ENCODE results near the gene MINPP1. TPM values are rescaled to one million over a fixed set of nuclear protein-coding genes. Genes with fewer than 3 reads are reported as not detected.
A peak's percentile ranks its signal among the peaks of the same experiment; 100 is the strongest.

The MINPP1 gene
- polyA plus RNA-seq, 1 of the 3 experiments (the other 2 are of a cell fraction): 23.7 TPM

DNA sequence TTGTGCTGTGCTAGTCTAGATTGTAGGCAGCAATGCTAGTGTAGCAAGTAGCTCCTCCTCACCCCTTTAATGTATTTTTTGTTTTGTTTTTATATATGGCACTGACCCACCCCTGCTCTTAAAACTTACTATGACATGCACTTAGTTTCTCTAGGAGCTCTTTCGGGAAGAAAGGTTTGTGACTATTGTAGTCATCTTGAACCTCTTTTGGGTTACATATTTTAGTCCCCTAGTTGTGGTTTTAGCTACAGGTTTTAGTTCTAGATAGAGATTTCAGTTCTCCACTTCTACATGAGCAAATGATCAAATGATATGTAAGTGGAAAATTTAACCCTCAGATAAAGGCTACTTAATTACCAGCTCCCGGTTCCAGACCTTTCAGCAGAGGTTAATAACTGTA lies 14.9 kb downstream of the MINPP1 start:
- POLR2A ChIA-PET: interaction anchor here (0.9 kb wide), 2 partner anchors 14 to 15 kb away, joined by 3 to 4 read pairs; partner anchors contain the start of gene MINPP1
- Histone ChIP-seq H4K20me1 (ENCODE audit: insufficient read depth) (no peaks in the 10 kb centered on the region), H3K9ac (no peak overlapping the region), H3K36me3 (replicated peaks in 1 of 2; ENCODE audit: control insufficient read depth in 1 of 2, insufficient read depth in 2 of 2, low read length in 1 of 2) (peaks cover 49 to 67% of the 10 kb centered on the region in 2 experiments), H3K27ac (ENCODE audit: low read depth in 2 of 2, low read length in 1 of 2) (no peak overlapping the region), H3F3A (replicated peaks; ENCODE audit: insufficient read depth) (no peaks in the 10 kb centered on the region), H3K4me3 (ENCODE audit: low read depth in 2 of 2, low read length in 1 of 2) (no peak overlapping the region), H3K4me2 (no peak overlapping the region), H3K27me3 (ENCODE audit: insufficient read depth) (no peaks in the 10 kb centered on the region), H3K4me1 (ENCODE audit: control insufficient read depth in 1 of 2, insufficient read depth in 2 of 2, low read depth in 1 of 2, low read length in 1 of 2) (no peaks in the 10 kb centered on the region), H3K9me2 (no peaks in the 10 kb centered on the region), H3K79me2 (ENCODE audit: insufficient read depth) (no peaks in the 10 kb centered on the region), H3K9me3 (no peaks in the 10 kb centered on the region), H2AFZ (ENCODE audit: low read depth) (no peak overlapping the region)
- DNase-seq: no peak
- 95% methylated on average over 2 of the region's 2 CpGs for WGBS (ENCODE audit: low lambda C conversion rate)
- TF ChIP-seq RAD21 (IDR thresholded peaks at IDR 0.05; ENCODE audit: low read length) (no peak), JUND (IDR thresholded peaks at IDR 0.05) (no peak), SIN3A (IDR thresholded peaks at IDR 0.05; ENCODE audit: borderline replicate concordance, low read depth, low read length) (no peak), FOSL2 (IDR thresholded peaks at IDR 0.05; ENCODE audit: borderline replicate concordance, low read depth) (no peak), GABPA (IDR thresholded peaks at IDR 0.05; ENCODE audit: low read depth) (no peak), EP300 (IDR thresholded peaks at IDR 0.05; ENCODE audit: borderline replicate concordance in 1 of 2, low read depth in 1 of 2, low read length in 1 of 2) (no peak), CHD2 (IDR thresholded peaks at IDR 0.05; ENCODE audit: low read length, partially characterized antibody) (no peak)
- TF ChIP-seq, protein P1, sequence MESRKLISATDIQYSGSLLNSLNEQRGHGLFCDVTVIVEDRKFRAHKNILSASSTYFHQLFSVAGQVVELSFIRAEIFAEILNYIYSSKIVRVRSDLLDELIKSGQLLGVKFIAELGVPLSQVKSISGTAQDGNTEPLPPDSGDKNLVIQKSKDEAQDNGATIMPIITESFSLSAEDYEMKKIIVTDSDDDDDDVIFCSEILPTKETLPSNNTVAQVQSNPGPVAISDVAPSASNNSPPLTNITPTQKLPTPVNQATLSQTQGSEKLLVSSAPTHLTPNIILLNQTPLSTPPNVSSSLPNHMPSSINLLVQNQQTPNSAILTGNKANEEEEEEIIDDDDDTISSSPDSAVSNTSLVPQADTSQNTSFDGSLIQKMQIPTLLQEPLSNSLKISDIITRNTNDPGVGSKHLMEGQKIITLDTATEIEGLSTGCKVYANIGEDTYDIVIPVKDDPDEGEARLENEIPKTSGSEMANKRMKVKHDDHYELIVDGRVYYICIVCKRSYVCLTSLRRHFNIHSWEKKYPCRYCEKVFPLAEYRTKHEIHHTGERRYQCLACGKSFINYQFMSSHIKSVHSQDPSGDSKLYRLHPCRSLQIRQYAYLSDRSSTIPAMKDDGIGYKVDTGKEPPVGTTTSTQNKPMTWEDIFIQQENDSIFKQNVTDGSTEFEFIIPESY (IDR thresholded peaks at IDR 0.05; ENCODE audit: borderline replicate concordance, low read depth): no peak
- TF ChIP-seq, protein P2, sequence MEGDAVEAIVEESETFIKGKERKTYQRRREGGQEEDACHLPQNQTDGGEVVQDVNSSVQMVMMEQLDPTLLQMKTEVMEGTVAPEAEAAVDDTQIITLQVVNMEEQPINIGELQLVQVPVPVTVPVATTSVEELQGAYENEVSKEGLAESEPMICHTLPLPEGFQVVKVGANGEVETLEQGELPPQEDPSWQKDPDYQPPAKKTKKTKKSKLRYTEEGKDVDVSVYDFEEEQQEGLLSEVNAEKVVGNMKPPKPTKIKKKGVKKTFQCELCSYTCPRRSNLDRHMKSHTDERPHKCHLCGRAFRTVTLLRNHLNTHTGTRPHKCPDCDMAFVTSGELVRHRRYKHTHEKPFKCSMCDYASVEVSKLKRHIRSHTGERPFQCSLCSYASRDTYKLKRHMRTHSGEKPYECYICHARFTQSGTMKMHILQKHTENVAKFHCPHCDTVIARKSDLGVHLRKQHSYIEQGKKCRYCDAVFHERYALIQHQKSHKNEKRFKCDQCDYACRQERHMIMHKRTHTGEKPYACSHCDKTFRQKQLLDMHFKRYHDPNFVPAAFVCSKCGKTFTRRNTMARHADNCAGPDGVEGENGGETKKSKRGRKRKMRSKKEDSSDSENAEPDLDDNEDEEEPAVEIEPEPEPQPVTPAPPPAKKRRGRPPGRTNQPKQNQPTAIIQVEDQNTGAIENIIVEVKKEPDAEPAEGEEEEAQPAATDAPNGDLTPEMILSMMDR (IDR thresholded peaks at IDR 0.05): no peak
- CTCF ChIA-PET: no interaction called here

DNA sequence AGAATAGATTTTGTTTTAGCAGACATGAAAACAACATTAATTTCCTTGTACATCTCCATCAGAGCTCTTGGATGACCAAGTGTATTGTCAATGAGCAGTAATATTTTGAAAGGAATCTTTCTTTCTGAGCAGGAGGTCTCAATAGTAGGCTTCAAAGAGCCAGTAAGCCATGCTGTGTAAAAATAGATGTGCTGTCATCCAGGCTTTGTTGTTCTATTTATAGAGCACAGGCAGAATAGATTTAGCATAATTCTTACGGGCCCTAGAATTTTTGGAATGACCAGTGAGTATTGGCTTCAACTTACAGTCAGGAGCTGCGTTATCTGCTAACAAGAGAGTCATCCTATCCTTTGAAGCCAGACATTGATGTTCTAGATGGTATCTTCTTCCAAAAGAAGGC lies 19.0 kb downstream of the MINPP1 start:
- Histone ChIP-seq H3K9me3 (no peaks in the 10 kb centered on the region), H3F3A (replicated peaks; ENCODE audit: insufficient read depth) (no peaks in the 10 kb centered on the region), H3K4me3 (ENCODE audit: low read depth in 2 of 2, low read length in 1 of 2) (no peak overlapping the region), H2AFZ (ENCODE audit: low read depth) (no peak overlapping the region), H4K20me1 (ENCODE audit: insufficient read depth) (no peaks in the 10 kb centered on the region), H3K9ac (no peak overlapping the region), H3K79me2 (ENCODE audit: insufficient read depth) (peaks cover 35% of the 10 kb centered on the region; the same call in 1 of the 2 replicates), H3K36me3 (replicated peaks in 1 of 2; ENCODE audit: control insufficient read depth in 1 of 2, insufficient read depth in 2 of 2, low read length in 1 of 2) (peaks cover 48 to 57% of the 10 kb centered on the region in 2 experiments), H3K4me1 (ENCODE audit: control insufficient read depth in 1 of 2, insufficient read depth in 2 of 2, low read depth in 1 of 2, low read length in 1 of 2) (no peaks in the 10 kb centered on the region), H3K27me3 (ENCODE audit: insufficient read depth) (no peaks in the 10 kb centered on the region), H3K27ac (ENCODE audit: low read depth in 2 of 2, low read length in 1 of 2) (peak overlapping the region in 1 of 2 experiments; percentile 37; a peak in 1 of 4 replicates), H3K4me2 (no peak overlapping the region), H3K9me2 (no peaks in the 10 kb centered on the region)
- DNase-seq: no peak
- ChIA-PET CTCF (interaction anchor here (1.4 kb wide), 1 partner anchor 10 kb away, joined by 5 read pairs; no protein-coding TSS in a partner anchor), POLR2A (no interaction called here)
- 96% methylated on average over 2 of the region's 2 CpGs for WGBS (ENCODE audit: low lambda C conversion rate)
- TF ChIP-seq GABPA (IDR thresholded peaks at IDR 0.05; ENCODE audit: low read depth) (no peak), ELF1 (IDR thresholded peaks at IDR 0.05) (no peak), SIN3A (IDR thresholded peaks at IDR 0.05; ENCODE audit: borderline replicate concordance, low read depth, low read length) (no peak), NRF1 (IDR thresholded peaks at IDR 0.05; ENCODE audit: low read depth, low read length) (no peak), EP300 (IDR thresholded peaks at IDR 0.05; ENCODE audit: borderline replicate concordance in 1 of 2, low read depth in 1 of 2, low read length in 1 of 2) (no peak), RFX5 (IDR thresholded peaks at IDR 0.05; ENCODE audit: low read length) (no peak), MXI1 (IDR thresholded peaks at IDR 0.05; ENCODE audit: low read depth, low read length) (no peak), RAD21 (IDR thresholded peaks at IDR 0.05; ENCODE audit: low read length) (no peak)
- TF ChIP-seq, protein P3, sequence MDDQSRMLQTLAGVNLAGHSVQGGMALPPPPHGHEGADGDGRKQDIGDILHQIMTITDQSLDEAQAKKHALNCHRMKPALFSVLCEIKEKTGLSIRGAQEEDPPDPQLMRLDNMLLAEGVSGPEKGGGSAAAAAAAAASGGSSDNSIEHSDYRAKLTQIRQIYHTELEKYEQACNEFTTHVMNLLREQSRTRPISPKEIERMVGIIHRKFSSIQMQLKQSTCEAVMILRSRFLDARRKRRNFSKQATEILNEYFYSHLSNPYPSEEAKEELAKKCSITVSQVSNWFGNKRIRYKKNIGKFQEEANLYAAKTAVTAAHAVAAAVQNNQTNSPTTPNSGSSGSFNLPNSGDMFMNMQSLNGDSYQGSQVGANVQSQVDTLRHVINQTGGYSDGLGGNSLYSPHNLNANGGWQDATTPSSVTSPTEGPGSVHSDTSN (IDR thresholded peaks at IDR 0.05): no peak
- TF ChIP-seq, protein P1 (IDR thresholded peaks at IDR 0.05; ENCODE audit: borderline replicate concordance, low read depth): no peak
- TF ChIP-seq, protein P4, sequence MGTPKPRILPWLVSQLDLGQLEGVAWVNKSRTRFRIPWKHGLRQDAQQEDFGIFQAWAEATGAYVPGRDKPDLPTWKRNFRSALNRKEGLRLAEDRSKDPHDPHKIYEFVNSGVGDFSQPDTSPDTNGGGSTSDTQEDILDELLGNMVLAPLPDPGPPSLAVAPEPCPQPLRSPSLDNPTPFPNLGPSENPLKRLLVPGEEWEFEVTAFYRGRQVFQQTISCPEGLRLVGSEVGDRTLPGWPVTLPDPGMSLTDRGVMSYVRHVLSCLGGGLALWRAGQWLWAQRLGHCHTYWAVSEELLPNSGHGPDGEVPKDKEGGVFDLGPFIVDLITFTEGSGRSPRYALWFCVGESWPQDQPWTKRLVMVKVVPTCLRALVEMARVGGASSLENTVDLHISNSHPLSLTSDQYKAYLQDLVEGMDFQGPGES (IDR thresholded peaks at IDR 0.05; ENCODE audit: low read depth, low read length): no peak
- TF ChIP-seq, protein P2 (IDR thresholded peaks at IDR 0.05): no peak

Data from SK-N-SH (cell line).